GM12878 (cell line): ENCODE measurements around the gene RGS12. TPM values are rescaled to one million over a fixed set of nuclear protein-coding genes. Genes with fewer than 3 reads are reported as not detected.

Experiments used
- ATAC-seq: fragments of 200-7000 bp; cut with Tn5 transposase; 3 replicates; pipeline ENCODE4 v1.9.1; 2020; ENCODE audit warnings: mild to moderate bottlenecking, moderate library complexity
- BruUV-seq: library from RNA; stranded (reverse); fragments of 400-500 nt; replicated peaks from 2 replicates; lab custom pipeline; 2021; lab: Mats Ljungman, UMichigan
- CTCF ChIA-PET: fragments of 300-600 bp; sonication (Branson Sonifier 250); formaldehyde crosslinking; extraction: SDS; loops from one replicate; lab custom pipeline; 2021; ENCODE audit warnings: inconsistent platforms; lab: Yijun Ruan, JAX
- POLR2A ChIA-PET: fragments of 350-600 bp; formaldehyde crosslinking; extraction: SDS; loops from one replicate; lab custom pipeline; 2021; ENCODE audit warnings: inconsistent platforms; lab: Charles Lee
- RAD21 ChIA-PET: fragments of 300-600 bp; sonication (Branson Sonifier 250); formaldehyde crosslinking; loops from one replicate; lab custom pipeline; 2023; ENCODE audit warnings: antibody characterized with exemption; ENCODE audit not compliant: unreplicated experiment; lab: Charles Lee
- SMC1A ChIA-PET: fragments of 300-600 bp; sonication (Branson Sonifier 250); formaldehyde crosslinking; loops from one replicate; lab custom pipeline; 2023; ENCODE audit not compliant: unreplicated experiment, uncharacterized antibody; lab: Charles Lee
- DNase-seq: peaks from one replicate; pipeline ENCODE4 v3.0.0-alpha.2; 2011; ENCODE audit warnings: low read depth, low spot score
- FAIRE-seq: peaks from 3 replicates; lab custom pipeline; 2011; peaks lifted over from hg19 to GRCh38; lab: Jason Lieb, UNC
- H2AFZ ChIP-seq: 2 replicates; pipeline ENCODE4 v1.6.0; 2011; ENCODE audit warnings: low read depth, low read length, control low read depth; ENCODE audit not compliant: control insufficient read depth
- H3K27ac ChIP-seq: 2 replicates; pipeline ENCODE4 v1.5.1; 2011; ENCODE audit warnings: control low read depth; ENCODE audit not compliant: control insufficient read depth, insufficient read depth
- H3K27me3 ChIP-seq, 2 experiments: replicated peaks in 1 of 2; 2 replicates each; pipeline versions ENCODE4 v1.6.0 to v1.6.1; 2011; ENCODE audit warnings: low read length in 1 of 2; ENCODE audit not compliant: control insufficient read depth in 2 of 2, insufficient read depth in 2 of 2
- H3K36me3 ChIP-seq, 2 experiments: 2 replicates each; pipeline ENCODE4 v1.5.1; 2011; ENCODE audit warnings: low read length in 1 of 2; ENCODE audit not compliant: control insufficient read depth in 2 of 2, insufficient read depth in 2 of 2
- H3K4me1 ChIP-seq: 2 replicates; pipeline ENCODE4 v1.6.1; 2011; ENCODE audit warnings: mild to moderate bottlenecking, low read length, moderate library complexity, mixed read lengths; ENCODE audit not compliant: control insufficient read depth, insufficient read depth
- H3K4me2 ChIP-seq: 2 replicates; pipeline ENCODE4 v1.6.0; 2011; ENCODE audit warnings: control low read depth; ENCODE audit not compliant: control insufficient read depth, insufficient read depth
- H3K4me3 ChIP-seq: fragments of 200-600 bp; sonication (generic); 2 replicates; pipeline ENCODE4 v1.5.1; 2016
- H3K79me2 ChIP-seq: 2 replicates; pipeline ENCODE4 v1.6.0; 2011; ENCODE audit warnings: low read length; ENCODE audit not compliant: control insufficient read depth, insufficient read depth
- H3K9ac ChIP-seq: 2 replicates; pipeline ENCODE4 v1.8.0; 2011; ENCODE audit warnings: low read length, control low read depth, mixed read lengths; ENCODE audit not compliant: control insufficient read depth, insufficient read depth
- H3K9me3 ChIP-seq: replicated peaks from 3 replicates; pipeline ENCODE4 v1.5.1; 2011; ENCODE audit warnings: mild to moderate bottlenecking, low read length; ENCODE audit not compliant: control insufficient read depth, insufficient read depth
- H4K20me1 ChIP-seq: 2 replicates; pipeline ENCODE4 v1.6.0; 2011; ENCODE audit not compliant: control insufficient read depth, insufficient read depth
- BCL11A ChIP-seq: IDR thresholded peaks from 2 replicates; pipeline ENCODE4 v1.6.1; 2011; ENCODE audit warnings: low read depth, low read length
- CREM ChIP-seq: IDR thresholded peaks from 2 replicates; pipeline ENCODE4 v1.6.1; 2014; ENCODE audit warnings: antibody characterized with exemption, low read depth
- EGR1 ChIP-seq, 2 experiments: IDR thresholded peaks; 1 replicate in 1 of 2; 2 replicates in 1 of 2; pipeline ENCODE4 v1.6.1; 2011 to 2012; ENCODE audit warnings: low read depth in 2 of 2, low read length in 2 of 2, borderline replicate concordance in 1 of 2, mild to moderate bottlenecking in 1 of 2, moderate library complexity in 1 of 2
- HCFC1 ChIP-seq: fragments of 150-350 bp; IDR thresholded peaks from 2 replicates; pipeline ENCODE4 v1.6.1; 2014; ENCODE audit warnings: low read length
- HDAC2 ChIP-seq: fragments of 200-600 bp; sonication (generic); IDR thresholded peaks from 2 replicates; pipeline ENCODE4 v1.6.1; 2017
- IKZF1 ChIP-seq: fragments of 450-650 bp; conservative IDR thresholded peaks from 2 replicates; pipeline ENCODE4 v1.6.1; 2017; ENCODE audit warnings: antibody characterized with exemption, mild to moderate bottlenecking
- MXI1 ChIP-seq: fragments of 150-350 bp; IDR thresholded peaks from 2 replicates; pipeline ENCODE4 v1.6.1; 2011; ENCODE audit warnings: low read depth, mild to moderate bottlenecking, inconsistent platforms, low read length, improper control_type of control experiment
- MYC ChIP-seq: IDR thresholded peaks from 2 replicates; pipeline ENCODE4 v1.6.1; 2011; ENCODE audit warnings: mild to moderate bottlenecking, low read length, moderate library complexity, inconsistent platforms; ENCODE audit not compliant: insufficient read depth, insufficient replicate concordance, insufficient read length, severe bottlenecking
- NFXL1 ChIP-seq: fragments of 450-650 bp; IDR thresholded peaks from 2 replicates; pipeline ENCODE4 v1.6.1; 2017; ENCODE audit warnings: antibody characterized with exemption, mild to moderate bottlenecking, borderline replicate concordance
- NFYB ChIP-seq: IDR thresholded peaks from 2 replicates; pipeline ENCODE4 v1.6.1; 2011; ENCODE audit warnings: low read depth, mild to moderate bottlenecking, low read length, improper control_type of control experiment, moderate library complexity; ENCODE audit not compliant: insufficient read depth
- PBX3 ChIP-seq: IDR thresholded peaks from 2 replicates; pipeline ENCODE4 v1.6.1; 2011; ENCODE audit warnings: mild to moderate bottlenecking, low read depth, low read length, moderate library complexity; ENCODE audit not compliant: insufficient replicate concordance
- RAD51 ChIP-seq: fragments of 450-650 bp; IDR thresholded peaks from 2 replicates; pipeline ENCODE4 v1.6.1; 2016; ENCODE audit warnings: moderate library complexity, mild to moderate bottlenecking, inconsistent platforms
- SIX5 ChIP-seq: IDR thresholded peaks from 2 replicates; pipeline ENCODE4 v1.6.1; 2011; ENCODE audit warnings: mild to moderate bottlenecking, low read depth, low read length, moderate library complexity; ENCODE audit not compliant: severe bottlenecking
- SREBF2 ChIP-seq: IDR thresholded peaks from 2 replicates; pipeline ENCODE4 v1.6.1; 2012; ENCODE audit warnings: mild to moderate bottlenecking, low read length
- TCF12 ChIP-seq: IDR thresholded peaks from 2 replicates; pipeline ENCODE4 v1.6.1; 2011; ENCODE audit warnings: low read depth, mild to moderate bottlenecking, low read length
- TCF3 ChIP-seq: IDR thresholded peaks from 2 replicates; pipeline ENCODE4 v1.6.1; 2012; ENCODE audit warnings: low read depth, mild to moderate bottlenecking, low read length, borderline replicate concordance; ENCODE audit not compliant: insufficient read depth
- ZZZ3 ChIP-seq: IDR thresholded peaks from 2 replicates; pipeline ENCODE4 v1.6.1; 2011; ENCODE audit warnings: low read depth; ENCODE audit not compliant: control insufficient read depth, insufficient read length
- WGBS: methylation state at CpG from one replicate; pipeline ENCODE4 v1.1.6; 2016; ENCODE audit warnings: low lambda C conversion rate; ENCODE audit not compliant: insufficient replicate concordance, insufficient coverage; ENCODE audit errors: missing lambda C conversion rate; 5-methylcytosine and 5-hydroxymethylcytosine counted together
- in situ Hi-C: fragments of 300-500 bp; cut with MboI; formaldehyde crosslinking; loops from 9 replicates; pipeline ENCODE4 v1.14.3; 2018; ENCODE audit warnings: mixed read lengths
- intact Hi-C: fragments of 100-400 bp; cut with micrococcal nuclease; formaldehyde crosslinking; loops from one replicate; pipeline ENCODE4 v1.14.2; 2022; ENCODE audit not compliant: unreplicated experiment
- polyA plus RNA-seq, 11 experiments: library from polyadenylated mRNA; depleted of rRNA in 4 of 11; unstranded in 6 of 11; stranded (reverse) in 5 of 11; fragments of >200 nt; fragmentation: Nextera tagmentation in 4 of 11; fragmentation: Illumina TruSeq in 1 of 11; extraction: Ambion mirVana in 4 of 11; extraction: Trizol in 1 of 11; gene quantifications; 1 replicate in 1 of 11; 2 replicates in 10 of 11; pipeline versions ENCODE4 v1.2.1 to v1.2.3, GENCODE V29; 2011 to 2016; ENCODE audit warnings: inconsistent platforms in 2 of 11, missing spikeins in 2 of 11, low read depth in 1 of 11
- total RNA-seq, 4 experiments: library from RNA; depleted of rRNA in 3 of 4; stranded (reverse); fragments of >200 nt in 3 of 4; fragmentation: Illumina TruSeq in 1 of 4; extraction: Trizol in 1 of 4; gene quantifications; 2 replicates each; pipeline versions ENCODE4 v1.2.1 to v1.2.3, GENCODE V29; 2013 to 2021
- TF ChIP-seq, protein P1 (sequence below): IDR thresholded peaks from 2 replicates; pipeline ENCODE4 v1.6.1; 2012; ENCODE audit warnings: improper control_type of control experiment, low read depth, low read length; ENCODE audit not compliant: insufficient replicate concordance

Gene RGS12
- total and polyA plus RNA-seq, 10 of the 15 experiments (the other 5 are each of a cell fraction or from before 2014, with no cell fraction given) = 0.02 to 2.2 (median 0.73) TPM

DNA sequence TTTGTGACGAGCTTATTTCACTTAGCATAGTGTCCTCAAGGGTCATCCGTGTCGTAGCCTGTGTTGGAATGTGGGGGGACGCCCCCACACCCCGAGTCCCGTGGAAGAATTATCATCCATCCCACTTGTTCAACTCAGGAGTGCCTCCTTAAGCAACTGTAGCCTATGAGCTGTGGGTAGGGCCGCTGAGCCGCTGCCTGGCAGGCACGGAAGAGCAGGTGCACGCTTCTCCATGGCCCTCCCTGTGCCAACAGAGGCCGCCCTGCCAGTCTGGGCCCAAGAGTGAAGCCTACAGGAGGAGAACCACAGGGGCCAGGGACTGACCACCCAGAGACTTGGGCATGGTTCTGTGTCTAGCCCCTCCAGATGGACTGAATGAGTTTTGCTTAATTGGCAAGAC, 2.3 kb upstream of the RGS12 start (continued):
- TF ChIP-seq, protein P1, sequence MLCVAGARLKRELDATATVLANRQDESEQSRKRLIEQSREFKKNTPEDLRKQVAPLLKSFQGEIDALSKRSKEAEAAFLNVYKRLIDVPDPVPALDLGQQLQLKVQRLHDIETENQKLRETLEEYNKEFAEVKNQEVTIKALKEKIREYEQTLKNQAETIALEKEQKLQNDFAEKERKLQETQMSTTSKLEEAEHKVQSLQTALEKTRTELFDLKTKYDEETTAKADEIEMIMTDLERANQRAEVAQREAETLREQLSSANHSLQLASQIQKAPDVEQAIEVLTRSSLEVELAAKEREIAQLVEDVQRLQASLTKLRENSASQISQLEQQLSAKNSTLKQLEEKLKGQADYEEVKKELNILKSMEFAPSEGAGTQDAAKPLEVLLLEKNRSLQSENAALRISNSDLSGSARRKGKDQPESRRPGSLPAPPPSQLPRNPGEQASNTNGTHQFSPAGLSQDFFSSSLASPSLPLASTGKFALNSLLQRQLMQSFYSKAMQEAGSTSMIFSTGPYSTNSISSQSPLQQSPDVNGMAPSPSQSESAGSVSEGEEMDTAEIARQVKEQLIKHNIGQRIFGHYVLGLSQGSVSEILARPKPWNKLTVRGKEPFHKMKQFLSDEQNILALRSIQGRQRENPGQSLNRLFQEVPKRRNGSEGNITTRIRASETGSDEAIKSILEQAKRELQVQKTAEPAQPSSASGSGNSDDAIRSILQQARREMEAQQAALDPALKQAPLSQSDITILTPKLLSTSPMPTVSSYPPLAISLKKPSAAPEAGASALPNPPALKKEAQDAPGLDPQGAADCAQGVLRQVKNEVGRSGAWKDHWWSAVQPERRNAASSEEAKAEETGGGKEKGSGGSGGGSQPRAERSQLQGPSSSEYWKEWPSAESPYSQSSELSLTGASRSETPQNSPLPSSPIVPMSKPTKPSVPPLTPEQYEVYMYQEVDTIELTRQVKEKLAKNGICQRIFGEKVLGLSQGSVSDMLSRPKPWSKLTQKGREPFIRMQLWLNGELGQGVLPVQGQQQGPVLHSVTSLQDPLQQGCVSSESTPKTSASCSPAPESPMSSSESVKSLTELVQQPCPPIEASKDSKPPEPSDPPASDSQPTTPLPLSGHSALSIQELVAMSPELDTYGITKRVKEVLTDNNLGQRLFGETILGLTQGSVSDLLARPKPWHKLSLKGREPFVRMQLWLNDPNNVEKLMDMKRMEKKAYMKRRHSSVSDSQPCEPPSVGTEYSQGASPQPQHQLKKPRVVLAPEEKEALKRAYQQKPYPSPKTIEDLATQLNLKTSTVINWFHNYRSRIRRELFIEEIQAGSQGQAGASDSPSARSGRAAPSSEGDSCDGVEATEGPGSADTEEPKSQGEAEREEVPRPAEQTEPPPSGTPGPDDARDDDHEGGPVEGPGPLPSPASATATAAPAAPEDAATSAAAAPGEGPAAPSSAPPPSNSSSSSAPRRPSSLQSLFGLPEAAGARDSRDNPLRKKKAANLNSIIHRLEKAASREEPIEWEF = no peak
- no peak for TF ChIP-seq ZZZ3
- TF ChIP-seq CREM = no peak
- TF ChIP-seq MYC = no peak

- no peak overlapping the region for H3K4me3 ChIP-seq
- DNase-seq = no peak
- H3K9me3 ChIP-seq = no peaks in the 10 kb centered on the region; the same call in 2 of the 3 replicates
- RAD21 ChIA-PET = no interaction called here
- BruUV-seq = no TSS peak
- no peak overlapping the region for H3K9ac ChIP-seq
- in situ Hi-C loops (no loop called here), intact Hi-C loops (no loop called here)
- peaks cover 22% of the 10 kb centered on the region for H3K4me1 ChIP-seq
- no peak overlapping the region for H2AFZ ChIP-seq
- SMC1A ChIA-PET = interaction anchor here (1.9 kb wide), 1 partner anchor 11 kb away, joined by 4 read pairs; no protein-coding TSS in a partner anchor
- 84% methylated on average over 9 of the region's 9 CpGs for WGBS
- POLR2A ChIA-PET = interaction anchor here (0.7 kb wide), 1 partner anchor 180 kb away, joined by 5 read pairs; no protein-coding TSS in a partner anchor
- no peaks in the 10 kb centered on the region for H3K79me2 ChIP-seq
- ATAC-seq = no peak
- no peaks in the 10 kb centered on the region for H3K36me3 ChIP-seq
- CTCF ChIA-PET = no interaction called here
- H3K27me3 ChIP-seq = peaks cover 2 to 7% of the 10 kb centered on the region in 2 experiments; a peak in 2 of 4 replicates
- H4K20me1 ChIP-seq = no peaks in the 10 kb centered on the region
- H3K27ac ChIP-seq = no peak overlapping the region
- FAIRE-seq = no peak
- H3K4me2 ChIP-seq = no peak overlapping the region
- TF ChIP-seq RAD51 (no peak), TCF3 (no peak), HCFC1 (no peak), NFYB (no peak), BCL11A (no peak), NFXL1 (no peak), SREBF2 (no peak), EGR1 (IDR thresholded peaks at IDR 0.05; ENCODE audit: borderline replicate concordance in 1 of 2, low read depth in 2 of 2, low read length in 2 of 2) (no peak), MXI1 (no peak), SIX5 (no peak), HDAC2 (no peak), TCF12 (no peak), IKZF1 (no peak), PBX3 (no peak)
These were observed 1.9 kb upstream of the RGS12 start for GRCh38 chr4:3290889-3291321.
